ENCODE results near the gene TEC. TPM values are rescaled to one million over a fixed set of nuclear protein-coding genes. Genes with fewer than 3 reads are reported as not detected.

TEC gene
- total RNA-seq, 2 experiments from 2014 or later: 2.8 TPM

DNA sequence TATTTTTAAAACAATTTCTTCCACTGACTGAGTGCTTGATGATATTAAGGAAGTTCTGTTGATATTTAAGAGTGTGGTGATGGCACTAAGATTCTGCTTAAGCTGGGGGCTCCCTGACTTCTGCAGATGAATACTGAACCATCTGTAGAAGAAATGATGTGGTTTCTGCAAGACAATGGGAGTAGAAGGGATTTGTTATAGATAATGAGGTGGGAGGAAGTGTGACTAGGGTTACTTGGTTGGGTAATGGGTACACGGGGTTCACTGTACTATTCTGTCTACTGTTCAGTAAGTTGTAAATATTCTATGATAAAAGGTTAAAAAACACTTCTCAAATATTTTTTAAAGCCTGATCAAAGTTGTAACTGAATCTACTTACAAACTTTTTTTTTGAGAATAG is 74.7 kb downstream of the TEC start:
- intact Hi-C loops (cut with DNase I, micrococcal nuclease): no loop called here
- Mint-ChIP-seq H3K9me3 (no peaks in the 10 kb centered on the region), H3K4me1 (ENCODE audit: low read depth) (peaks cover 13% of the 10 kb centered on the region), H3K27me3 (no peaks in the 10 kb centered on the region), H3K36me3 (ENCODE audit: low read depth) (no peaks in the 10 kb centered on the region), H3K4me3 (no peak overlapping the region), H3K27ac (no peak overlapping the region)
- DNase-seq: no peak
- CTCF ChIA-PET: no interaction called here
- H3K27me3 ChIP-seq (ENCODE audit: control insufficient read depth in 1 of 2, insufficient read depth in 2 of 2, low read length in 2 of 2): no peaks in the 10 kb centered on the region
- no peak overlapping the region for H3K4me3 ChIP-seq (ENCODE audit: low read length)
- peaks cover 3% of the 10 kb centered on the region for H3K4me1 ChIP-seq (ENCODE audit: insufficient read depth, low read length)
- TF ChIP-seq, protein P1, sequence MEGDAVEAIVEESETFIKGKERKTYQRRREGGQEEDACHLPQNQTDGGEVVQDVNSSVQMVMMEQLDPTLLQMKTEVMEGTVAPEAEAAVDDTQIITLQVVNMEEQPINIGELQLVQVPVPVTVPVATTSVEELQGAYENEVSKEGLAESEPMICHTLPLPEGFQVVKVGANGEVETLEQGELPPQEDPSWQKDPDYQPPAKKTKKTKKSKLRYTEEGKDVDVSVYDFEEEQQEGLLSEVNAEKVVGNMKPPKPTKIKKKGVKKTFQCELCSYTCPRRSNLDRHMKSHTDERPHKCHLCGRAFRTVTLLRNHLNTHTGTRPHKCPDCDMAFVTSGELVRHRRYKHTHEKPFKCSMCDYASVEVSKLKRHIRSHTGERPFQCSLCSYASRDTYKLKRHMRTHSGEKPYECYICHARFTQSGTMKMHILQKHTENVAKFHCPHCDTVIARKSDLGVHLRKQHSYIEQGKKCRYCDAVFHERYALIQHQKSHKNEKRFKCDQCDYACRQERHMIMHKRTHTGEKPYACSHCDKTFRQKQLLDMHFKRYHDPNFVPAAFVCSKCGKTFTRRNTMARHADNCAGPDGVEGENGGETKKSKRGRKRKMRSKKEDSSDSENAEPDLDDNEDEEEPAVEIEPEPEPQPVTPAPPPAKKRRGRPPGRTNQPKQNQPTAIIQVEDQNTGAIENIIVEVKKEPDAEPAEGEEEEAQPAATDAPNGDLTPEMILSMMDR (IDR thresholded peaks at IDR 0.05): no peak
- H3K9me3 ChIP-seq (ENCODE audit: control insufficient read depth in 1 of 2, insufficient read depth in 1 of 2, low read length in 2 of 2): no peaks in the 10 kb centered on the region
- H3K27ac ChIP-seq (ENCODE audit: low read depth in 1 of 2, low read length in 2 of 2): no peak overlapping the region
- no peaks in the 10 kb centered on the region for H3K36me3 ChIP-seq (ENCODE audit: insufficient read depth, low read length)
- POLR2A ChIA-PET: interaction anchor here (0.7 kb wide), 1 partner anchor 361 kb away, joined by 3 read pairs; no protein-coding TSS in a partner anchor
- ATAC-seq (ENCODE audit: poor library complexity): no peak

DNA sequence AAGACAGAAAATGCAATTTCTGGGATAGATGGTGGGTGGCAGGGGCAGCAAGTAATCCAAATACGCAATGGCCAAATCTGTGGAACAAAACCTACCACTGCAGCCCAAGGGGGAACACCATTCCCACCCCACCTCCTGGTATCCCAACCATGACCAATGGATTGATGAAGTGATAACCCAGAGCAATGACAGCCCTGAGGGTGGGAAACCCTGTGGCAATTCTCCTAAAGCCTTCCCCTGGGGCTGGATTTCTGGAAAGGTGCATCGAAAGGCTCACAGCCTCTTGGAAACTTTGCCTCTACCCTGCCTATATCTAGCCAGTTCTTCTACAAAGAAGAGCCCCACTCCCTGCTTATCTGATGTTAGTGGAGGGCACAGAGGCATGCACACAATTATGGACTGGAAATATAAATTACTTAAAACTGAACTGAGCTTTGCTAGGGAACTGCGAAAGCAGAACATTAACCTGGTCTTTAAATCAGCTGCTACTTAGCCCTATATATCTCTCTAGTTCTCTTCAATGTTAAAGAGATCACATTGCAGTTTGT is 75.6 kb downstream of the TEC start:
- H3K27ac Mint-ChIP-seq: no peak overlapping the region
- no peaks in the 10 kb centered on the region for H3K36me3 ChIP-seq (ENCODE audit: insufficient read depth, low read length)
- no peak overlapping the region for H3K4me3 Mint-ChIP-seq
- no peak overlapping the region for H3K4me3 ChIP-seq (ENCODE audit: low read length)
- DNase-seq (no peak), ATAC-seq (ENCODE audit: poor library complexity) (no peak)
- no peaks in the 10 kb centered on the region for H3K27me3 Mint-ChIP-seq
- peaks cover 3% of the 10 kb centered on the region for H3K4me1 ChIP-seq (ENCODE audit: insufficient read depth, low read length)
- H3K27me3 ChIP-seq (ENCODE audit: control insufficient read depth in 1 of 2, insufficient read depth in 2 of 2, low read length in 2 of 2): no peaks in the 10 kb centered on the region
- TF ChIP-seq, protein P1 (IDR thresholded peaks at IDR 0.05): no peak
- no peaks in the 10 kb centered on the region for H3K9me3 ChIP-seq (ENCODE audit: control insufficient read depth in 1 of 2, insufficient read depth in 1 of 2, low read length in 2 of 2)
- no peaks in the 10 kb centered on the region for H3K9me3 Mint-ChIP-seq
- no peak overlapping the region for H3K27ac ChIP-seq (ENCODE audit: low read depth in 1 of 2, low read length in 2 of 2)
- intact Hi-C loops (cut with DNase I, micrococcal nuclease): no loop called here
- no peaks in the 10 kb centered on the region for H3K36me3 Mint-ChIP-seq (ENCODE audit: low read depth)
- POLR2A ChIA-PET: no interaction called here
- H3K4me1 Mint-ChIP-seq (ENCODE audit: low read depth): peaks cover 13% of the 10 kb centered on the region
- CTCF ChIA-PET: no interaction called here

DNA sequence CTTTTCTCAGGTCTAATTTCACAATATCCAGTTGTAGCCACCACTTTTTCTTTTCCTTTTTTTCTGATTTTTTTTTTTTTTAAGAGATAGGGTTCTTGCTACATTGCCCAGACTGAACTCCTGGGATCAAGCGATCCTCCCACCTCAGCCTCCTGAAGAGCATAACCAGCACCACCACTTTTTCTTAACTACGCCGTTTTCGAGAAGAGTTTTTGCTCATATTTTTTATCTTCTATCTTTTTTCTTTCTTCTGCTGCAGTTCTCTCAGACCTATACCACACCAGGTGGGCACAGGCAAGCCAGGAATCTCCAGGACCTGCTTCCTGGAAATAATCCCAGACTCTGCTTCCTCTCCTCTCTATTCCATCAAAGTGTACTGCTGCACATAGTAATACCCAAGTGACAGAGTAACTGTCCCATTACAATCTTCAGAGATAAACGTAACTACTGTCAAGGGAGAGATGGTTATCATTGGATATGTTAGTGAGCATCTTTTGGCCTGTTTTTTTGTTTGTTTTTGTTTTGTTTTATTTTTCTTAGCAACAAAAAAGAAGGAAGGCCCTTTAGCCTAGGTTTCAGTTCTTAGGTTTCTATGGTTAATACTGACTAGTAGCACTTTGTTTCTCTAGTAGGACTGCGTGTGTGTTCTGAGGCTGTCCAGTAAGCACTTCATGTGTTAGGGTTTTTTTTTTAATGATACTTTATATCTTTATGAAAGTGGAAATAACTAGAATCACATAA is 76.4 kb downstream of the TEC start:
- no peaks in the 10 kb centered on the region for H3K9me3 ChIP-seq (ENCODE audit: control insufficient read depth in 1 of 2, insufficient read depth in 1 of 2, low read length in 2 of 2)
- no peaks in the 10 kb centered on the region for H3K36me3 ChIP-seq (ENCODE audit: insufficient read depth, low read length)
- H3K4me1 ChIP-seq (ENCODE audit: insufficient read depth, low read length): peaks cover 3% of the 10 kb centered on the region
- TF ChIP-seq, protein P1 (IDR thresholded peaks at IDR 0.05): no peak
- Mint-ChIP-seq H3K27ac (no peak overlapping the region), H3K9me3 (no peaks in the 10 kb centered on the region), H3K4me1 (ENCODE audit: low read depth) (peaks cover 13% of the 10 kb centered on the region), H3K27me3 (no peaks in the 10 kb centered on the region), H3K4me3 (no peak overlapping the region), H3K36me3 (ENCODE audit: low read depth) (no peaks in the 10 kb centered on the region)
- H3K4me3 ChIP-seq (ENCODE audit: low read length): no peak overlapping the region
- intact Hi-C loops (cut with DNase I, micrococcal nuclease): no loop called here
- ChIA-PET CTCF (no interaction called here), POLR2A (no interaction called here)
- ATAC-seq (ENCODE audit: poor library complexity): no peak
- H3K27ac ChIP-seq (ENCODE audit: low read depth in 1 of 2, low read length in 2 of 2): no peak overlapping the region
- no peaks in the 10 kb centered on the region for H3K27me3 ChIP-seq (ENCODE audit: control insufficient read depth in 1 of 2, insufficient read depth in 2 of 2, low read length in 2 of 2)
- DNase-seq: no peak
